Keratinocyte (primary cell): ENCODE measurements around the gene MELK. TPM values are rescaled to one million over a fixed set of nuclear protein-coding genes. Genes with fewer than 3 reads are reported as not detected.

Source experiments
- DNase-seq: peaks from one replicate; pipeline ENCODE4 v3.0.0-alpha.2; 2011; ENCODE audit warnings: low read depth, missing footprints, low spot score
- FAIRE-seq: peaks from 2 replicates; lab custom pipeline; 2011; peaks lifted over from hg19 to GRCh38; lab: Jason Lieb, UNC
- H2AFZ ChIP-seq: 2 replicates; pipeline ENCODE4 v1.6.0; 2012; ENCODE audit warnings: low read length, control low read depth, inconsistent platforms; ENCODE audit not compliant: control insufficient read depth
- H3K27ac ChIP-seq: 2 replicates; pipeline ENCODE4 v1.5.1; 2011; ENCODE audit warnings: low read length; ENCODE audit not compliant: control insufficient read depth, insufficient read depth
- H3K27me3 ChIP-seq: 3 replicates; pipeline ENCODE4 v1.6.0; 2011; ENCODE audit warnings: low read length; ENCODE audit not compliant: control insufficient read depth, insufficient read depth; ENCODE audit errors: extremely low read depth
- H3K36me3 ChIP-seq, 2 experiments: 2 replicates in 1 of 2; 3 replicates in 1 of 2; pipeline ENCODE4 v1.5.1; 2011; ENCODE audit warnings: low read length in 2 of 2, mild to moderate bottlenecking in 1 of 2; ENCODE audit not compliant: control insufficient read depth in 2 of 2, insufficient read depth in 2 of 2; ENCODE audit errors: extremely low read depth in 1 of 2
- H3K4me1 ChIP-seq: 3 replicates; pipeline ENCODE4 v1.5.1; 2011; ENCODE audit warnings: low read length; ENCODE audit not compliant: control insufficient read depth, insufficient read depth; ENCODE audit errors: extremely low read depth
- H3K4me2 ChIP-seq: 3 replicates; pipeline ENCODE4 v1.6.0; 2011; ENCODE audit warnings: low read depth, low read length; ENCODE audit not compliant: control insufficient read depth, insufficient read depth; ENCODE audit errors: extremely low read depth
- H3K4me3 ChIP-seq, 3 experiments: fragments of 200-600 bp in 1 of 3; sonication (generic) in 1 of 3; 2 replicates in 2 of 3; 3 replicates in 1 of 3; pipeline ENCODE4 v1.5.1; 2011 to 2016; ENCODE audit warnings: low read length in 3 of 3, mild to moderate bottlenecking in 3 of 3, control low read depth in 2 of 3, inconsistent platforms in 1 of 3, low read depth in 1 of 3, mixed read lengths in 1 of 3, mixed run types in 1 of 3, moderate library complexity in 1 of 3; ENCODE audit not compliant: control insufficient read depth in 2 of 3, insufficient read depth in 2 of 3; ENCODE audit errors: extremely low read depth in 1 of 3
- H3K79me2 ChIP-seq: 2 replicates; pipeline ENCODE4 v1.6.0; 2012; ENCODE audit warnings: low read length; ENCODE audit not compliant: control insufficient read depth, insufficient read depth
- H3K9ac ChIP-seq: 3 replicates; pipeline ENCODE4 v1.6.0; 2011; ENCODE audit warnings: low read length; ENCODE audit not compliant: control insufficient read depth, insufficient read depth; ENCODE audit errors: extremely low read depth
- H3K9me1 ChIP-seq: 3 replicates; pipeline ENCODE4 v1.6.0; 2011; ENCODE audit warnings: low read length; ENCODE audit not compliant: control insufficient read depth, insufficient read depth; ENCODE audit errors: extremely low read depth
- H3K9me3 ChIP-seq: 2 replicates; pipeline ENCODE4 v1.5.1; 2012; ENCODE audit warnings: low read depth, low read length; ENCODE audit not compliant: control insufficient read depth
- H4K20me1 ChIP-seq: 3 replicates; pipeline ENCODE4 v1.6.0; 2011; ENCODE audit warnings: low read length; ENCODE audit not compliant: control insufficient read depth, insufficient read depth; ENCODE audit errors: extremely low read depth
- CTCF ChIP-seq, 3 experiments: IDR thresholded peaks in 1 of 3; conservative IDR thresholded peaks in 1 of 3; optimal IDR thresholded peaks in 1 of 3; 2 replicates in 2 of 3; 3 replicates in 1 of 3; pipeline versions ENCODE3 to v1.5.1; 2011; ENCODE audit warnings: low read length in 3 of 3, mild to moderate bottlenecking in 3 of 3, moderate library complexity in 2 of 3, control low read depth in 1 of 3, inconsistent platforms in 1 of 3; ENCODE audit not compliant: insufficient read depth in 2 of 3; ENCODE audit errors: extremely low read depth in 1 of 3
- EZH2 ChIP-seq: IDR thresholded peaks from one replicate; pipeline ENCODE4 v1.6.1; 2012; ENCODE audit warnings: inconsistent platforms, mild to moderate bottlenecking, low read length, moderate library complexity
- dilution Hi-C: fragments of 300-500 bp; cut with MboI; formaldehyde crosslinking; loops from one replicate; pipeline ENCODE4 v1.7.0; 2020; ENCODE audit warnings: low sequenced_read_pairs; ENCODE audit not compliant: extremely low pct_ligation_motif_present
- polyA plus RNA-seq, 5 experiments: library from polyadenylated mRNA; depleted of rRNA in 3 of 5; stranded (reverse) in 3 of 5; stranded (forward) in 1 of 5; unstranded in 1 of 5; fragments of >200 nt; gene quantifications; 1 replicate in 1 of 5; 2 replicates in 3 of 5; 3 replicates in 1 of 5; pipeline versions ENCODE4 v1.2.1 to v1.2.3, GENCODE V29; 2011 to 2012; ENCODE audit warnings: missing spikeins in 2 of 5, low read depth in 1 of 5, low replicate concordance in 1 of 5

Gene MELK
- polyA plus RNA-seq, 1 donor (not counting 4 experiments of a cell fraction or from before 2014, with no cell fraction given), result 45.3 TPM

GRCh38 chr9:36622121-36622520, 49.4 kb downstream of the MELK start:
- H3K9me3 ChIP-seq, result no peaks in the 10 kb centered on the region
- peaks cover 0 to 7% of the 10 kb centered on the region in 2 experiments for H3K36me3 ChIP-seq
- H4K20me1 ChIP-seq, result no peaks in the 10 kb centered on the region
- H3K27ac ChIP-seq, result no peak overlapping the region
- H3K9me1 ChIP-seq, result peaks cover 3% of the 10 kb centered on the region
- no peak for TF ChIP-seq EZH2
- no peak for TF ChIP-seq CTCF (optimal IDR thresholded peaks at IDR 0.05 in 1 of 3, IDR thresholded peaks at IDR 0.05 in 1 of 3, conservative IDR thresholded peaks at IDR 0.05 in 1 of 3; ENCODE audit: extremely low read depth in 1 of 3, insufficient read depth in 2 of 3, low read length in 3 of 3)
- no peak overlapping the region for H3K4me2 ChIP-seq
- H3K4me3 ChIP-seq, result no peak overlapping the region
- H3K79me2 ChIP-seq, result peaks cover 7% of the 10 kb centered on the region
- H3K9ac ChIP-seq, result no peak overlapping the region
- peaks cover 17% of the 10 kb centered on the region for H3K4me1 ChIP-seq
- DNase-seq (no peak), FAIRE-seq (no peak)
- no peaks in the 10 kb centered on the region for H3K27me3 ChIP-seq
- dilution Hi-C loops, result no loop called here
- H2AFZ ChIP-seq, result no peak overlapping the region

- TF ChIP-seq EZH2 (no peak), CTCF (optimal IDR thresholded peaks at IDR 0.05 in 1 of 3, IDR thresholded peaks at IDR 0.05 in 1 of 3, conservative IDR thresholded peaks at IDR 0.05 in 1 of 3; ENCODE audit: extremely low read depth in 1 of 3, insufficient read depth in 2 of 3, low read length in 3 of 3) (no peak)
- no peak overlapping the region for H2AFZ ChIP-seq
- H4K20me1 ChIP-seq, result no peaks in the 10 kb centered on the region
- H3K27me3 ChIP-seq, result no peaks in the 10 kb centered on the region
- no peak overlapping the region for H3K9ac ChIP-seq
- peak; percentile 41 for FAIRE-seq
- H3K9me1 ChIP-seq, result peaks cover 3% of the 10 kb centered on the region
- no peak for DNase-seq
- H3K4me3 ChIP-seq, result no peak overlapping the region
- peaks cover 7% of the 10 kb centered on the region for H3K79me2 ChIP-seq
- H3K4me2 ChIP-seq, result no peak overlapping the region
- H3K4me1 ChIP-seq, result peaks cover 17% of the 10 kb centered on the region
- no peaks in the 10 kb centered on the region for H3K9me3 ChIP-seq
- dilution Hi-C loops, result no loop called here
- H3K27ac ChIP-seq, result peak overlapping the region; percentile 3
- peaks cover 0 to 7% of the 10 kb centered on the region in 2 experiments for H3K36me3 ChIP-seq
Observed at GRCh38 chr9:36623280-36623679, 50.6 kb downstream of the MELK start.
